Ascending aorta (tissue), 2 donors: ENCODE results near the gene GTF3A. TPM values are rescaled to one million over a fixed set of nuclear protein-coding genes. Genes with fewer than 3 reads are reported as not detected.
A peak's percentile ranks its signal among the peaks of the same experiment; 100 is the strongest.

ENCODE experiments used
- DNase-seq, 2 donors: peaks; one replicate each; pipeline ENCODE4 v3.0.0-alpha.2; 2019; ENCODE audit warnings: low spot score in 2 of 2
- H3K27ac ChIP-seq, 2 donors: fragments of 200-600 bp; sonication (generic); one replicate each; pipeline ENCODE4 v1.5.1; 2016 to 2017; ENCODE audit warnings: mild to moderate bottlenecking in 1 of 2
- H3K27me3 ChIP-seq: fragments of 200-600 bp; sonication (generic); one replicate; pipeline ENCODE4 v1.5.1; 2017
- H3K36me3 ChIP-seq, 2 donors: fragments of 200-600 bp; sonication (generic); one replicate each; pipeline ENCODE4 v1.5.1; 2016
- H3K4me1 ChIP-seq, 2 donors: fragments of 200-600 bp; sonication (generic); one replicate each; pipeline ENCODE4 v1.5.1; 2016 to 2017; ENCODE audit warnings: mild to moderate bottlenecking in 1 of 2
- H3K4me3 ChIP-seq, 2 donors: fragments of 200-600 bp; sonication (generic); one replicate each; pipeline ENCODE4 v1.5.1; 2016 to 2017; ENCODE audit warnings: mild to moderate bottlenecking in 1 of 2
- H3K9me3 ChIP-seq, 2 donors: fragments of 200-600 bp; sonication (generic); one replicate each; pipeline ENCODE4 v1.5.1; 2016
- CTCF ChIP-seq, 3 experiments: fragments of 200-600 bp in 2 of 3; fragments of 450-650 bp in 1 of 3; sonication (generic) in 2 of 3; IDR thresholded peaks; one replicate each; pipeline ENCODE4 v1.5.1; 2016 to 2019; ENCODE audit warnings: antibody characterized with exemption in 3 of 3, mild to moderate bottlenecking in 1 of 3, moderate library complexity in 1 of 3
- intact Hi-C: fragments of 100-400 bp; cut with DNase I; formaldehyde crosslinking; loops from one replicate; pipeline ENCODE4 v1.15.1; 2023
- total RNA-seq: library from RNA; depleted of rRNA; stranded (reverse); fragments of >200 nt; gene quantifications from one replicate; pipeline ENCODE4 v1.1.0, GENCODE V29; 2016

GTF3A gene
- total RNA-seq, 1 donor from 2014 or later, result 197 TPM

GRCh38 chr13:27472441-27472840, 48.0 kb downstream of the GTF3A start:
- DNase-seq, result no peak
- intact Hi-C loops, result no loop called here
- Histone ChIP-seq H3K36me3 (no peaks in the 10 kb centered on the region), H3K27me3 (no peaks in the 10 kb centered on the region), H3K4me1 (no peaks in the 10 kb centered on the region), H3K9me3 (no peaks in the 10 kb centered on the region), H3K27ac (no peak overlapping the region), H3K4me3 (no peak overlapping the region)
- TF ChIP-seq CTCF (IDR thresholded peaks at IDR 0.05), result no peak

GRCh38 chr13:27472941-27473340, 48.5 kb downstream of the GTF3A start:
- Histone ChIP-seq H3K36me3 (no peaks in the 10 kb centered on the region), H3K27me3 (no peaks in the 10 kb centered on the region), H3K4me1 (no peaks in the 10 kb centered on the region), H3K27ac (no peak overlapping the region), H3K4me3 (no peak overlapping the region), H3K9me3 (no peaks in the 10 kb centered on the region)
- DNase-seq, result no peak
- no peak for TF ChIP-seq CTCF (IDR thresholded peaks at IDR 0.05)
- intact Hi-C loops, result no loop called here

GRCh38 chr13:27474751-27475268, 50.4 kb downstream of the GTF3A start:
- no peak overlapping the region for H3K27ac ChIP-seq
- TF ChIP-seq CTCF (IDR thresholded peaks at IDR 0.05), result no peak
- no peak overlapping the region for H3K4me3 ChIP-seq
- H3K9me3 ChIP-seq, result no peaks in the 10 kb centered on the region
- H3K36me3 ChIP-seq, result no peaks in the 10 kb centered on the region
- intact Hi-C loops, result no loop called here
- H3K4me1 ChIP-seq, result no peaks in the 10 kb centered on the region
- no peaks in the 10 kb centered on the region for H3K27me3 ChIP-seq
- no peak for DNase-seq

- Histone ChIP-seq H3K4me1 (no peaks in the 10 kb centered on the region), H3K27ac (no peak overlapping the region), H3K36me3 (no peaks in the 10 kb centered on the region), H3K9me3 (no peaks in the 10 kb centered on the region), H3K4me3 (no peak overlapping the region), H3K27me3 (no peaks in the 10 kb centered on the region)
- intact Hi-C loops, result no loop called here
- TF ChIP-seq CTCF (IDR thresholded peaks at IDR 0.05), result no peak
- no peak for DNase-seq
Observed at GRCh38 chr13:27476943-27477703, 52.7 kb downstream of the GTF3A start.

GRCh38 chr13:27481766-27482165, 57.3 kb downstream of the GTF3A start:
- TF ChIP-seq CTCF (IDR thresholded peaks at IDR 0.05), result peak in 2 of 3 experiments; percentile 21 to 29
- intact Hi-C loops, result no loop called here
- no peak overlapping the region for H3K27ac ChIP-seq
- no peak overlapping the region for H3K4me3 ChIP-seq
- H3K9me3 ChIP-seq, result no peaks in the 10 kb centered on the region
- peak in 1 of 2 donors; percentile 63 for DNase-seq
- H3K27me3 ChIP-seq, result no peaks in the 10 kb centered on the region
- no peaks in the 10 kb centered on the region for H3K4me1 ChIP-seq
- no peaks in the 10 kb centered on the region for H3K36me3 ChIP-seq
